ENCODE data around the gene ASIC5. TPM values are rescaled to one million over a fixed set of nuclear protein-coding genes. Genes with fewer than 3 reads are reported as not detected.

The ASIC5 gene
- total RNA-seq, 2 experiments from 2014 or later: not detected

- Histone ChIP-seq H4K20me1 (ENCODE audit: insufficient read depth, low read length) (no peaks in the 10 kb centered on the region), H3K9me2 (ENCODE audit: insufficient read depth, low read length) (no peaks in the 10 kb centered on the region), H3K27ac (ENCODE audit: low read depth, low read length, poor library complexity, severe bottlenecking) (no peak overlapping the region), H3K36me3 (ENCODE audit: insufficient read depth, low read length) (no peaks in the 10 kb centered on the region), H3K9me3 (ENCODE audit: low read length) (no peaks in the 10 kb centered on the region), H3K4me3 (ENCODE audit: low read depth, low read length, poor library complexity, severe bottlenecking) (no peak overlapping the region), H2AFZ (ENCODE audit: low read length) (no peak overlapping the region), H3K79me2 (ENCODE audit: insufficient read depth, low read depth, low read length) (no peaks in the 10 kb centered on the region), H3K4me2 (ENCODE audit: low read length) (no peak overlapping the region), H3K4me1 (ENCODE audit: insufficient read depth, low read length, poor library complexity, severe bottlenecking) (no peaks in the 10 kb centered on the region)
- intact Hi-C loops (cut with micrococcal nuclease; ENCODE audit: unreplicated experiment): no loop called here
- no peak for DNase-seq (ENCODE audit: low spot score)
- CTCF ChIA-PET (ENCODE audit: unreplicated experiment): no interaction called here
- no TSS peak for BruUV-seq (replicated peaks)
- no peak for TF ChIP-seq EZH2phosphoT487 (IDR thresholded peaks at IDR 0.05; ENCODE audit: borderline replicate concordance, low read depth, low read length)
- no peak for TF ChIP-seq CTCF (conservative IDR thresholded peaks at IDR 0.05; ENCODE audit: low read length)
- POLR2A ChIA-PET: interaction anchor here (0.8 to 1.1 kb wide), 2 partner anchors 10 to 1428 kb away, joined by 3 to 4 read pairs; no protein-coding TSS in a partner anchor
Measured at GRCh38 chr4:155849042-155849441, 17.0 kb downstream of the ASIC5 start.

GRCh38 chr4:155846929-155847328 lies 19.1 kb downstream of the ASIC5 start:
- Histone ChIP-seq H4K20me1 (ENCODE audit: insufficient read depth, low read length) (no peaks in the 10 kb centered on the region), H3K9me2 (ENCODE audit: insufficient read depth, low read length) (no peaks in the 10 kb centered on the region), H2AFZ (ENCODE audit: low read length) (no peak overlapping the region), H3K36me3 (ENCODE audit: insufficient read depth, low read length) (no peaks in the 10 kb centered on the region), H3K27ac (ENCODE audit: low read depth, low read length, poor library complexity, severe bottlenecking) (no peak overlapping the region), H3K9me3 (ENCODE audit: low read length) (no peaks in the 10 kb centered on the region), H3K79me2 (ENCODE audit: insufficient read depth, low read depth, low read length) (no peaks in the 10 kb centered on the region), H3K4me3 (ENCODE audit: low read depth, low read length, poor library complexity, severe bottlenecking) (no peak overlapping the region), H3K4me1 (ENCODE audit: insufficient read depth, low read length, poor library complexity, severe bottlenecking) (no peaks in the 10 kb centered on the region), H3K4me2 (ENCODE audit: low read length) (no peak overlapping the region)
- no peak for DNase-seq (ENCODE audit: low spot score)
- CTCF ChIA-PET (ENCODE audit: unreplicated experiment): no interaction called here
- POLR2A ChIA-PET: no interaction called here
- TF ChIP-seq EZH2phosphoT487 (IDR thresholded peaks at IDR 0.05; ENCODE audit: borderline replicate concordance, low read depth, low read length) (no peak), CTCF (conservative IDR thresholded peaks at IDR 0.05; ENCODE audit: low read length) (no peak)
- BruUV-seq (replicated peaks): no TSS peak
- intact Hi-C loops (cut with micrococcal nuclease; ENCODE audit: unreplicated experiment): no loop called here

GRCh38 chr4:155842080-155842479 lies 24.0 kb downstream of the ASIC5 start:
- POLR2A ChIA-PET: interaction anchor here (1.0 kb wide), 1 partner anchor 10 kb away, joined by 3 read pairs; no protein-coding TSS in a partner anchor
- DNase-seq (ENCODE audit: low spot score): no peak

More at GRCh38 chr4:155842080-155842479, 24.0 kb downstream of the ASIC5 start:
- no peak overlapping the region for H3K27ac ChIP-seq (ENCODE audit: low read depth, low read length, poor library complexity, severe bottlenecking)
- H3K9me3 ChIP-seq (ENCODE audit: low read length): no peaks in the 10 kb centered on the region
- no peaks in the 10 kb centered on the region for H3K9me2 ChIP-seq (ENCODE audit: insufficient read depth, low read length)
- H2AFZ ChIP-seq (ENCODE audit: low read length): no peak overlapping the region
- no peak overlapping the region for H3K4me2 ChIP-seq (ENCODE audit: low read length)
- no peak overlapping the region for H3K4me3 ChIP-seq (ENCODE audit: low read depth, low read length, poor library complexity, severe bottlenecking)
- BruUV-seq (replicated peaks): no TSS peak
- H3K79me2 ChIP-seq (ENCODE audit: insufficient read depth, low read depth, low read length): no peaks in the 10 kb centered on the region
- no peaks in the 10 kb centered on the region for H3K4me1 ChIP-seq (ENCODE audit: insufficient read depth, low read length, poor library complexity, severe bottlenecking)
- intact Hi-C loops (cut with micrococcal nuclease; ENCODE audit: unreplicated experiment): no loop called here
- CTCF ChIA-PET (ENCODE audit: unreplicated experiment): no interaction called here
- H4K20me1 ChIP-seq (ENCODE audit: insufficient read depth, low read length): no peaks in the 10 kb centered on the region
- H3K36me3 ChIP-seq (ENCODE audit: insufficient read depth, low read length): no peaks in the 10 kb centered on the region
- TF ChIP-seq EZH2phosphoT487 (IDR thresholded peaks at IDR 0.05; ENCODE audit: borderline replicate concordance, low read depth, low read length): no peak
- TF ChIP-seq CTCF (conservative IDR thresholded peaks at IDR 0.05; ENCODE audit: low read length): no peak

Data from OCI-LY7 (cell line).